Breast epithelium (tissue), 4 donors: ENCODE measurements around the gene MAST4. TPM values are rescaled to one million over a fixed set of nuclear protein-coding genes. Genes with fewer than 3 reads are reported as not detected.

ENCODE experiments used
- DNase-seq, 2 donors: peaks; one replicate each; pipeline ENCODE4 v3.0.0-alpha.2; 2019; ENCODE audit warnings: low spot score in 2 of 2
- H3K27ac ChIP-seq, 2 donors: fragments of 200-600 bp; sonication (generic) in 1 of 2; one replicate each; pipeline ENCODE4 v1.5.1; 2016 to 2019; ENCODE audit warnings: mild to moderate bottlenecking in 1 of 2
- H3K27me3 ChIP-seq, 2 donors: fragments of 200-600 bp; sonication (generic) in 1 of 2; one replicate each; pipeline versions ENCODE4 v1.5.1 to v1.6.0; 2017 to 2019; ENCODE audit warnings: control low read depth in 1 of 2, mild to moderate bottlenecking in 1 of 2
- H3K36me3 ChIP-seq: fragments of 200-600 bp; one replicate; pipeline ENCODE4 v1.5.1; 2019
- H3K4me1 ChIP-seq, 2 donors: fragments of 200-600 bp; sonication (generic); one replicate each; pipeline ENCODE4 v1.5.1; 2016 to 2019; ENCODE audit warnings: control low read depth in 1 of 2
- H3K4me3 ChIP-seq, 3 donors: fragments of 200-600 bp; sonication (generic); 1 replicate in 2 of 3; 2 replicates in 1 of 3; pipeline ENCODE4 v1.5.1; 2016 to 2019; ENCODE audit warnings: mild to moderate bottlenecking in 3 of 3, moderate library complexity in 2 of 3
- H3K9me3 ChIP-seq, 2 donors: fragments of 200-600 bp; sonication (generic) in 1 of 2; one replicate each; pipeline ENCODE4 v1.5.1; 2016 to 2019; ENCODE audit warnings: control low read depth in 1 of 2
- POLR2A ChIP-seq: fragments of 450-650 bp; IDR thresholded peaks from one replicate; pipeline ENCODE4 v1.6.1; 2016; ENCODE audit warnings: antibody characterized with exemption, mild to moderate bottlenecking, moderate library complexity
- POLR2AphosphoS5 ChIP-seq, 3 donors: sonication (generic); formaldehyde crosslinking; IDR thresholded peaks; one replicate each; pipeline ENCODE4 v1.6.1; 2017; ENCODE audit warnings: antibody characterized with exemption in 3 of 3
- intact Hi-C: fragments of 100-400 bp; cut with DNase I; formaldehyde crosslinking; loops from one replicate; pipeline ENCODE4 v1.15.1; 2023; ENCODE audit warnings: low total_unique reads
- total RNA-seq, 3 donors: library from RNA; depleted of rRNA; stranded (reverse); fragments of >200 nt; gene quantifications; one replicate each; pipeline ENCODE4 v1.1.0, GENCODE V29; 2016
- TF ChIP-seq, protein P1 (sequence below), 3 donors: fragments of 450-650 bp; IDR thresholded peaks; one replicate each; pipeline ENCODE4 v1.5.1; 2016 to 2017; ENCODE audit warnings: antibody characterized with exemption in 3 of 3, mild to moderate bottlenecking in 3 of 3, moderate library complexity in 3 of 3

MAST4 gene
- total RNA-seq, 3 donors from 2014 or later: 28.0 to 61.5 (median 50.1) TPM

GRCh38 chr5:66722686-66723085 lies 126.5 kb downstream of the MAST4 start:
- Histone ChIP-seq H3K4me1 (no peaks in the 10 kb centered on the region), H3K27me3 (no peaks in the 10 kb centered on the region), H3K36me3 (no peaks in the 10 kb centered on the region), H3K27ac (no peak overlapping the region), H3K4me3 (no peak overlapping the region), H3K9me3 (no peaks in the 10 kb centered on the region)
- intact Hi-C loops: no loop called here
- TF ChIP-seq POLR2A: no peak
- TF ChIP-seq POLR2AphosphoS5 (IDR thresholded peaks at IDR 0.05): no peak
- TF ChIP-seq, protein P1, sequence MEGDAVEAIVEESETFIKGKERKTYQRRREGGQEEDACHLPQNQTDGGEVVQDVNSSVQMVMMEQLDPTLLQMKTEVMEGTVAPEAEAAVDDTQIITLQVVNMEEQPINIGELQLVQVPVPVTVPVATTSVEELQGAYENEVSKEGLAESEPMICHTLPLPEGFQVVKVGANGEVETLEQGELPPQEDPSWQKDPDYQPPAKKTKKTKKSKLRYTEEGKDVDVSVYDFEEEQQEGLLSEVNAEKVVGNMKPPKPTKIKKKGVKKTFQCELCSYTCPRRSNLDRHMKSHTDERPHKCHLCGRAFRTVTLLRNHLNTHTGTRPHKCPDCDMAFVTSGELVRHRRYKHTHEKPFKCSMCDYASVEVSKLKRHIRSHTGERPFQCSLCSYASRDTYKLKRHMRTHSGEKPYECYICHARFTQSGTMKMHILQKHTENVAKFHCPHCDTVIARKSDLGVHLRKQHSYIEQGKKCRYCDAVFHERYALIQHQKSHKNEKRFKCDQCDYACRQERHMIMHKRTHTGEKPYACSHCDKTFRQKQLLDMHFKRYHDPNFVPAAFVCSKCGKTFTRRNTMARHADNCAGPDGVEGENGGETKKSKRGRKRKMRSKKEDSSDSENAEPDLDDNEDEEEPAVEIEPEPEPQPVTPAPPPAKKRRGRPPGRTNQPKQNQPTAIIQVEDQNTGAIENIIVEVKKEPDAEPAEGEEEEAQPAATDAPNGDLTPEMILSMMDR (IDR thresholded peaks at IDR 0.05): no peak
- DNase-seq: no peak

DNA sequence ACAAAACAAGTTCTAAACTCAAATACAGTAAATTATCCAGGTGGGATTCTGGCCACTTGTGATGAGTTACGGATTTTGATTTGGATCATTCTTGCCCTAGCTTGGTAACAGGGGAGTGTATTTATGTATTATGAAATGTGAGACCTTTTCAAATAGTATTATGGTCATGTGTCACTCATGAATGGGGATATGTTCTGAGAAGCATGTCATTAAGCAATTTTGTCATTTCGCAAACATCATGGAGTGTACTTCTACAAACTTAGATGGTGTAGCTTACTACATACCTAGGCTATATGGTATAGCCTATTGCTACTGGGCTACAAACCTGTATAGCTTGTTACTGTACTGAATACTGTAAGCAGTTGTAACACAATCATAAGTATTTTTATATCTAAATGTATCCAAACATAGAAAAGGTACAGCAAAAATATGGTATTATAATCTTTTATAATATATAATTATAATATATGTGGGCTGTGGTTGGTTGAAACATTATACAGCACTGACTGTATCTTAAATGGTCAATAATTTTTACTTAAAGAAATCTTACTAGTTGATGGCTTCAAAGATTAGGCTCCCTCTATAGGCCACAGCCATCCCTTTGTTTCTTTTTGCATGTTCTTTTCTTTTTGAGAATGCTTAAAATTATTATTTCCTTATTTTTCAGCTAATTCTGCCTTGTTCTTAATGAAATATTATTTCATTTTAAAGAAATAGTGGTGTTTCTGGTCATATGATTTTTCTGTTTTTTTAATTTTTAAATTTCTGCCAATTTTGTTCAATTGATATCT lies 128.4 kb downstream of the MAST4 start:
- H3K27me3 ChIP-seq: no peaks in the 10 kb centered on the region
- no peaks in the 10 kb centered on the region for H3K9me3 ChIP-seq
- H3K36me3 ChIP-seq: no peaks in the 10 kb centered on the region
- no peak overlapping the region for H3K27ac ChIP-seq
- no peaks in the 10 kb centered on the region for H3K4me1 ChIP-seq
- DNase-seq: no peak
- H3K4me3 ChIP-seq: no peak overlapping the region
- intact Hi-C loops: no loop called here
- TF ChIP-seq POLR2A (no peak), POLR2AphosphoS5 (IDR thresholded peaks at IDR 0.05) (no peak)
- TF ChIP-seq, protein P1 (IDR thresholded peaks at IDR 0.05): no peak

GRCh38 chr5:66727630-66728029 lies 131.4 kb downstream of the MAST4 start:
- DNase-seq: no peak
- Histone ChIP-seq H3K4me3 (no peak overlapping the region), H3K4me1 (no peaks in the 10 kb centered on the region), H3K27me3 (no peaks in the 10 kb centered on the region), H3K27ac (no peak overlapping the region), H3K9me3 (no peaks in the 10 kb centered on the region), H3K36me3 (no peaks in the 10 kb centered on the region)
- intact Hi-C loops: no loop called here
- TF ChIP-seq, protein P1 (IDR thresholded peaks at IDR 0.05): no peak

- H3K4me1 ChIP-seq: no peaks in the 10 kb centered on the region
- H3K36me3 ChIP-seq: no peaks in the 10 kb centered on the region
- H3K9me3 ChIP-seq: no peaks in the 10 kb centered on the region
- intact Hi-C loops: no loop called here
- TF ChIP-seq POLR2AphosphoS5 (IDR thresholded peaks at IDR 0.05) (no peak), POLR2A (no peak)
- TF ChIP-seq, protein P1 (IDR thresholded peaks at IDR 0.05): no peak
- no peak overlapping the region for H3K4me3 ChIP-seq
- no peak overlapping the region for H3K27ac ChIP-seq
- no peaks in the 10 kb centered on the region for H3K27me3 ChIP-seq
- no peak for DNase-seq
These were observed 131.9 kb downstream of the MAST4 start for GRCh38 chr5:66728049-66728448.

DNA sequence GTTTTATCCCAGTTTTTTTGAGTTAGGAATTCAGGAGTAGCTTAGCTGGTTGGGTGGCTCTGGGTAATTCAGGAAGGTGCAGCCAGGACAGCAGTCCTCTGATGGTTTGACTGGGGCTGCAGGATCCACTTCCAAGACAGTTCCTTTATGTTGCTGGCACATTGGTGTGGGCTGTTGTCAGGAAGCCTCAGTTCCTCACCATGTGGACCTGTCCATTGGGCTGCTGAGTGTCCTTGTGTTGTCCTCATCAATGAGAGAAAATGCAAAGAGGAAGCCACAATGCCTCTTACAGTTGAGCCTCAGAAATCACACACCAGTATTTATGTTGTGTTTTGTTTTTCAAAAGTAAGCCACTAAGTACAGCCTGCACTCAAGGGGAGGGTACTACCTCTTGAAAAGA lies 140.9 kb downstream of the MAST4 start:
- Histone ChIP-seq H3K27ac (no peak overlapping the region), H3K36me3 (no peaks in the 10 kb centered on the region), H3K27me3 (no peaks in the 10 kb centered on the region), H3K9me3 (no peaks in the 10 kb centered on the region), H3K4me3 (no peak overlapping the region), H3K4me1 (no peaks in the 10 kb centered on the region)
- DNase-seq: no peak
- TF ChIP-seq, protein P1 (IDR thresholded peaks at IDR 0.05): no peak
- no peak for TF ChIP-seq POLR2A
- TF ChIP-seq POLR2AphosphoS5 (IDR thresholded peaks at IDR 0.05): no peak
- intact Hi-C loops: no loop called here
